Measurements from ENCODE around the gene MEGF6. TPM values are rescaled to one million over a fixed set of nuclear protein-coding genes. Genes with fewer than 3 reads are reported as not detected.

The MEGF6 gene
- total RNA-seq, 1 experiment from 2014 or later: 4.7 TPM

GRCh38 chr1:3459051-3459908 lies 152.0 kb downstream of the MEGF6 start:
- no peak for DNase-seq (ENCODE audit: low read depth)

- DNase-seq (ENCODE audit: low read depth): no peak
Observed at GRCh38 chr1:3457910-3458883, 153.1 kb downstream of the MEGF6 start.

GRCh38 chr1:3456964-3457909 lies 154.1 kb downstream of the MEGF6 start:
- DNase-seq (ENCODE audit: low read depth): no peak

- DNase-seq (ENCODE audit: low read depth): no peak
Observed at GRCh38 chr1:3456449-3456963, 154.8 kb downstream of the MEGF6 start.

- DNase-seq (ENCODE audit: low read depth): no peak
Observed at GRCh38 chr1:3455670-3456448, 155.4 kb downstream of the MEGF6 start.

GRCh38 chr1:3454811-3455618 lies 156.3 kb downstream of the MEGF6 start:
- DNase-seq (ENCODE audit: low read depth): no peak

GRCh38 chr1:3453891-3454810 lies 157.2 kb downstream of the MEGF6 start, which contains the start of gene ARHGEF16:
ARHGEF16 (plus strand) TSS chr1:3454665; CDS start chr1:3463085, 8,420 bp downstream.
- DNase-seq (ENCODE audit: low read depth): no peak

- peak; percentile 43 for DNase-seq (ENCODE audit: low read depth)
Observed at GRCh38 chr1:3453203-3453761, 158.0 kb downstream of the MEGF6 start.

- no peak for DNase-seq (ENCODE audit: low read depth)
Observed at GRCh38 chr1:3452866-3453175, 158.5 kb downstream of the MEGF6 start.

- DNase-seq (ENCODE audit: low read depth): no peak
Observed at GRCh38 chr1:3451994-3452865, 159.1 kb downstream of the MEGF6 start.

- DNase-seq (ENCODE audit: low read depth): no peak
Observed at GRCh38 chr1:3450983-3451382, 160.3 kb downstream of the MEGF6 start.

GRCh38 chr1:3450202-3450863 lies 161.0 kb downstream of the MEGF6 start:
- no peak for DNase-seq (ENCODE audit: low read depth)

GRCh38 chr1:3444736-3445135 lies 166.6 kb downstream of the MEGF6 start:
- DNase-seq (ENCODE audit: low read depth): no peak

GRCh38 chr1:3444298-3444697 lies 167.0 kb downstream of the MEGF6 start:
- DNase-seq (ENCODE audit: low read depth): no peak

GRCh38 chr1:3443807-3444206 lies 167.5 kb downstream of the MEGF6 start:
- DNase-seq (ENCODE audit: low read depth): no peak

GRCh38 chr1:3442901-3443300 lies 168.4 kb downstream of the MEGF6 start:
- no peak for DNase-seq (ENCODE audit: low read depth)

- DNase-seq (ENCODE audit: low read depth): no peak
Observed at GRCh38 chr1:3442331-3442730, 169.0 kb downstream of the MEGF6 start.
